Measurements from ENCODE around the gene FBXO46.

The FBXO46 gene

DNA sequence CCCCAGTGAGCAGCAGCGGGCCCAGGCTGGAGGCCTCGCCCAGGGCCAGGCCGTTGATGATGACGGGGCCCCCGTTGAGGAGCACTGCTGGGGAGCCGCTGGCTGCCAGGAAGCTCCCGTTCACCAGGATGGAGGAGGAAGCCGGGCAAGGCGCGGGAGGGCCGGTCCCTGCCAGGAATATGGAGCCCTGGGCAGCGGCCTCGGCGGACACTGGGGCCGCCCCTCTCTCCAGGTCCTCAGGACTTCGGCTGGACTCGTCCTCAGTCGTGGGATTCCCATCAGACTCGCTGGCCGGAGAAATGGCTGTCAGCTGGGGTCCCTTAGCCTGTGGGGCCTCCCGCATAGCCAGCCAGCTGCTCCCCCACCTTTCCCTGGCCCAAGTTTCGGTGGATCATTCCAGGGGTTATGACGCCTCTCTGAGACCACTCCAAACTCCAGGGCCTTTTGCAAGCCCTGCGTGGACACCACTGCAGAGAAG is 36.2 kb upstream of the FBXO46 start:
- Histone ChIP-seq H2AK5ac (ENCODE audit: low read length) (peak overlapping the region; percentile 13), H2AFZ (ENCODE audit: insufficient read depth, low read length, poor library complexity) (no peak overlapping the region), H3K23ac (ENCODE audit: low read length) (no peak overlapping the region), H3K27ac (ENCODE audit: low read depth, low read length) (peak overlapping the region; percentile 36), H4K12ac (ENCODE audit: low read depth, low read length) (peak overlapping the region; percentile 25), H3K36me3 (ENCODE audit: control insufficient read depth in 1 of 2, insufficient read depth in 2 of 2, low read length in 2 of 2) (peaks cover 8 to 9% of the 10 kb centered on the region in 2 experiments), H3K4me2 (ENCODE audit: low read length) (peak overlapping the region; percentile 99), H4K91ac (ENCODE audit: low read depth, low read length) (peak overlapping the region; percentile 58), H3K27me3 (ENCODE audit: insufficient read depth, low read length) (no peaks in the 10 kb centered on the region), H3K79me2 (ENCODE audit: control insufficient read depth, insufficient read depth, low read length, poor library complexity) (peaks cover 13% of the 10 kb centered on the region), H2BK12ac (ENCODE audit: low read length) (peak overlapping the region; percentile 3), H3K9ac (ENCODE audit: low read length) (peak overlapping the region; percentile 79), H3K4ac (ENCODE audit: low read depth, low read length) (peak overlapping the region; percentile 11), H2BK120ac (ENCODE audit: insufficient read depth, low read length, poor library complexity) (peak overlapping the region; percentile 0), H4K8ac (ENCODE audit: low read depth, low read length) (peak overlapping the region; percentile 50), H3K14ac (ENCODE audit: low read length) (peak overlapping the region; percentile 15), H3K18ac (ENCODE audit: low read length) (peak overlapping the region; percentile 15), H2BK5ac (ENCODE audit: low read depth, low read length, poor library complexity) (peak overlapping the region; percentile 7), H3K4me1 (ENCODE audit: control insufficient read depth in 1 of 2, insufficient read depth in 2 of 2, low read length in 2 of 2) (peaks cover 13 to 23% of the 10 kb centered on the region in 2 experiments), H3K4me3 (ENCODE audit: low read depth, low read length) (peak overlapping the region; percentile 41), H3K79me1 (ENCODE audit: low read length) (peaks cover 27% of the 10 kb centered on the region), H3K9me3 (ENCODE audit: insufficient read depth, low read depth, low read length) (no peaks in the 10 kb centered on the region)
- no CpG with 5 or more reads among the region's 24 CpGs for WGBS (ENCODE audit: extremely low coverage, insufficient coverage, insufficient read length)
- DNase-seq = peak in 1 of 2 donors; percentile 39

DNA sequence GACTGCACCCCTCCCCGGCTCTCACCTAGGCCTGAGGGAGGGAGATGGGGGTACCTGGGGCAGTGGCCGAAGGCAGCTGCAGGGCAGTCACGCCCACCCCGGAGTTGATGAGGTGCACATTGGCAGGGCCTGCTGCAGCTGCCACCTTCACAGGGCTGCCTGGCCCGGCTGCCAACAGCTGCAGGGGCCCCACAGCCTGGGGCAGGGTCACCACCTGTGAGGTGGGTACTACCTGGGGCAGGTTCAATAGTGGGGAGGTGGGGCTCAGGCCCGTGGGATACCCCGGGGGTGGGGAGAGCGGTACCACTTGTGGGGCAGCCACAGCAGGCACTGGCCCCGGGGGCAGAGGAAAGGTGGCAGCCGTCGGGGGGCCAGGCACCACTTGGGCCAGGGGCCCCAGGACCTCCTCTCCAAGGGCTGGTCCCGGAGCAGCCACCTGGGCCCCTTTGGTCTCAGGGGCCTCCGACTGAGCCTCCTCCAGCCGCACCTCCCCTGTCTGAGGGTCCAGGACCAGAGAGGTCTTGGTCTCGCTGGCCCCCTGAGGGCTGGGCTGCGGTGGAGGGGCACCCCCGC is 35.7 kb upstream of the FBXO46 start:
- Histone ChIP-seq H3K4me1 (ENCODE audit: control insufficient read depth in 1 of 2, insufficient read depth in 2 of 2, low read length in 2 of 2) (peaks cover 13 to 23% of the 10 kb centered on the region in 2 experiments), H3K9ac (ENCODE audit: low read length) (no peak overlapping the region), H3K27ac (ENCODE audit: low read depth, low read length) (no peak overlapping the region), H4K91ac (ENCODE audit: low read depth, low read length) (peak overlapping the region; percentile 58), H3K9me3 (ENCODE audit: insufficient read depth, low read depth, low read length) (peaks cover 2% of the 10 kb centered on the region), H3K79me1 (ENCODE audit: low read length) (peaks cover 27% of the 10 kb centered on the region), H3K4ac (ENCODE audit: low read depth, low read length) (no peak overlapping the region), H3K4me2 (ENCODE audit: low read length) (peak overlapping the region; percentile 99), H3K4me3 (ENCODE audit: low read depth, low read length) (no peak overlapping the region), H4K8ac (ENCODE audit: low read depth, low read length) (no peak overlapping the region), H2AFZ (ENCODE audit: insufficient read depth, low read length, poor library complexity) (no peak overlapping the region), H2AK5ac (ENCODE audit: low read length) (peak overlapping the region; percentile 13), H3K27me3 (ENCODE audit: insufficient read depth, low read length) (no peaks in the 10 kb centered on the region), H3K36me3 (ENCODE audit: control insufficient read depth in 1 of 2, insufficient read depth in 2 of 2, low read length in 2 of 2) (peaks cover 3 to 5% of the 10 kb centered on the region in 2 experiments), H3K18ac (ENCODE audit: low read length) (no peak overlapping the region), H3K23ac (ENCODE audit: low read length) (no peak overlapping the region), H3K79me2 (ENCODE audit: control insufficient read depth, insufficient read depth, low read length, poor library complexity) (peaks cover 13% of the 10 kb centered on the region), H3K14ac (ENCODE audit: low read length) (peak overlapping the region; percentile 15), H2BK120ac (ENCODE audit: insufficient read depth, low read length, poor library complexity) (no peak overlapping the region), H4K12ac (ENCODE audit: low read depth, low read length) (peak overlapping the region; percentile 17), H2BK12ac (ENCODE audit: low read length) (peak overlapping the region; percentile 3), H2BK5ac (ENCODE audit: low read depth, low read length, poor library complexity) (no peak overlapping the region)
- DNase-seq = no peak
- WGBS (ENCODE audit: extremely low coverage, insufficient coverage, insufficient read length) = no CpG with 5 or more reads among the region's 17 CpGs

GRCh38 chr19:45765702-45766295 is 35.1 kb upstream of the FBXO46 start:
- WGBS (ENCODE audit: extremely low coverage, insufficient coverage, insufficient read length) = no CpG with 5 or more reads among the region's 23 CpGs
- H3K4ac ChIP-seq (ENCODE audit: low read depth, low read length) = no peak overlapping the region

GRCh38 chr19:45764945-45765701 is 34.4 kb upstream of the FBXO46 start:
- no peak overlapping the region for H3K18ac ChIP-seq (ENCODE audit: low read length)
- H2AFZ ChIP-seq (ENCODE audit: insufficient read depth, low read length, poor library complexity) = no peak overlapping the region
- peaks cover 13% of the 10 kb centered on the region for H3K79me2 ChIP-seq (ENCODE audit: control insufficient read depth, insufficient read depth, low read length, poor library complexity)
- H3K79me1 ChIP-seq (ENCODE audit: low read length) = peaks cover 25% of the 10 kb centered on the region
- no peak overlapping the region for H4K8ac ChIP-seq (ENCODE audit: low read depth, low read length)
- H2BK12ac ChIP-seq (ENCODE audit: low read length) = peak overlapping the region; percentile 15
- DNase-seq = no peak
- H3K23ac ChIP-seq (ENCODE audit: low read length) = no peak overlapping the region
- H3K4me3 ChIP-seq (ENCODE audit: low read depth, low read length) = no peak overlapping the region
- WGBS (ENCODE audit: extremely low coverage, insufficient coverage, insufficient read length) = no CpG with 5 or more reads among the region's 21 CpGs
- H3K4ac ChIP-seq (ENCODE audit: low read depth, low read length) = no peak overlapping the region
- no peak overlapping the region for H3K14ac ChIP-seq (ENCODE audit: low read length)
- peak overlapping the region; percentile 36 for H2AK5ac ChIP-seq (ENCODE audit: low read length)
- no peak overlapping the region for H3K9ac ChIP-seq (ENCODE audit: low read length)
- no peak overlapping the region for H3K4me2 ChIP-seq (ENCODE audit: low read length)
- no peak overlapping the region for H2BK5ac ChIP-seq (ENCODE audit: low read depth, low read length, poor library complexity)
- H2BK120ac ChIP-seq (ENCODE audit: insufficient read depth, low read length, poor library complexity) = no peak overlapping the region
- no peak overlapping the region for H4K91ac ChIP-seq (ENCODE audit: low read depth, low read length)
- H3K36me3 ChIP-seq (ENCODE audit: control insufficient read depth in 1 of 2, insufficient read depth in 2 of 2, low read length in 2 of 2) = no peaks in the 10 kb centered on the region
- no peak overlapping the region for H3K27ac ChIP-seq (ENCODE audit: low read depth, low read length)
- H3K4me1 ChIP-seq (ENCODE audit: control insufficient read depth in 1 of 2, insufficient read depth in 2 of 2, low read length in 2 of 2) = peaks cover 13 to 18% of the 10 kb centered on the region in 2 experiments
- no peak overlapping the region for H4K12ac ChIP-seq (ENCODE audit: low read depth, low read length)
- H3K27me3 ChIP-seq (ENCODE audit: insufficient read depth, low read length) = no peaks in the 10 kb centered on the region
- peaks cover 2% of the 10 kb centered on the region for H3K9me3 ChIP-seq (ENCODE audit: insufficient read depth, low read depth, low read length)

More at GRCh38 chr19:45765702-45766295, 35.1 kb upstream of the FBXO46 start:
- Histone ChIP-seq H2BK5ac (ENCODE audit: low read depth, low read length, poor library complexity) (no peak overlapping the region), H3K36me3 (ENCODE audit: control insufficient read depth in 1 of 2, insufficient read depth in 2 of 2, low read length in 2 of 2) (no peaks in the 10 kb centered on the region), H3K4me1 (ENCODE audit: control insufficient read depth in 1 of 2, insufficient read depth in 2 of 2, low read length in 2 of 2) (peaks cover 13 to 18% of the 10 kb centered on the region in 2 experiments), H3K23ac (ENCODE audit: low read length) (no peak overlapping the region), H2AFZ (ENCODE audit: insufficient read depth, low read length, poor library complexity) (no peak overlapping the region), H4K91ac (ENCODE audit: low read depth, low read length) (no peak overlapping the region), H3K18ac (ENCODE audit: low read length) (no peak overlapping the region), H2BK12ac (ENCODE audit: low read length) (no peak overlapping the region), H3K9ac (ENCODE audit: low read length) (no peak overlapping the region), H2BK120ac (ENCODE audit: insufficient read depth, low read length, poor library complexity) (no peak overlapping the region), H3K14ac (ENCODE audit: low read length) (no peak overlapping the region), H3K27ac (ENCODE audit: low read depth, low read length) (no peak overlapping the region), H3K9me3 (ENCODE audit: insufficient read depth, low read depth, low read length) (peaks cover 2% of the 10 kb centered on the region), H4K8ac (ENCODE audit: low read depth, low read length) (no peak overlapping the region), H3K79me2 (ENCODE audit: control insufficient read depth, insufficient read depth, low read length, poor library complexity) (peaks cover 13% of the 10 kb centered on the region), H3K27me3 (ENCODE audit: insufficient read depth, low read length) (no peaks in the 10 kb centered on the region), H3K4me3 (ENCODE audit: low read depth, low read length) (no peak overlapping the region), H3K4me2 (ENCODE audit: low read length) (no peak overlapping the region), H3K79me1 (ENCODE audit: low read length) (peaks cover 27% of the 10 kb centered on the region), H4K12ac (ENCODE audit: low read depth, low read length) (no peak overlapping the region), H2AK5ac (ENCODE audit: low read length) (peak overlapping the region; percentile 36)
- no peak for DNase-seq

Measured in trophoblast cell (in vitro differentiated cells and primary cell).